HG02759 (cell line): ENCODE data around the gene MROH8.

Source experiments
- ATAC-seq: cut with Tn5 transposase; IDR thresholded peaks from one replicate; pipeline ENCODE4 v1.9.1; 2021; ENCODE audit warnings: mild to moderate bottlenecking, moderate library complexity; ENCODE audit not compliant: unreplicated experiment

The MROH8 gene

DNA sequence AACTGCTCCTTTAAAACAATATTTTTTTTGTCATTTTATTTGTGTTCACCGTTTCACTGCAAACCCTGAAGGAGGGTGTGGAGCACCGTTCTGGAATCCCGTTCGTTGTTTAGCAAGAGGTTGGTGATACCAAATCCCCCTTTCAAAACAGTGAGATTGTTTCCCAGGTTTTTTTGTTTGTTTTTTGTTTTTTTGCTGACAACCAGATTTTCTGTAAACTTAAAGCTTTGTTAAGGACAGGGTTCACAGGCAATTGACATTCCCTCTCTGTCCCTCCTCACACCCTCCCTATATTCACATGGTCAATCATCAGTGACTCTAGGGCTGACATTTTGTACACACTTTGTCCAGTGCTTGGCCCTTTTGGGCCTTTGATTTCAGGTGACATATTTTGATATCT is 21.0 kb upstream of the MROH8 start:
- ATAC-seq = no peak

DNA sequence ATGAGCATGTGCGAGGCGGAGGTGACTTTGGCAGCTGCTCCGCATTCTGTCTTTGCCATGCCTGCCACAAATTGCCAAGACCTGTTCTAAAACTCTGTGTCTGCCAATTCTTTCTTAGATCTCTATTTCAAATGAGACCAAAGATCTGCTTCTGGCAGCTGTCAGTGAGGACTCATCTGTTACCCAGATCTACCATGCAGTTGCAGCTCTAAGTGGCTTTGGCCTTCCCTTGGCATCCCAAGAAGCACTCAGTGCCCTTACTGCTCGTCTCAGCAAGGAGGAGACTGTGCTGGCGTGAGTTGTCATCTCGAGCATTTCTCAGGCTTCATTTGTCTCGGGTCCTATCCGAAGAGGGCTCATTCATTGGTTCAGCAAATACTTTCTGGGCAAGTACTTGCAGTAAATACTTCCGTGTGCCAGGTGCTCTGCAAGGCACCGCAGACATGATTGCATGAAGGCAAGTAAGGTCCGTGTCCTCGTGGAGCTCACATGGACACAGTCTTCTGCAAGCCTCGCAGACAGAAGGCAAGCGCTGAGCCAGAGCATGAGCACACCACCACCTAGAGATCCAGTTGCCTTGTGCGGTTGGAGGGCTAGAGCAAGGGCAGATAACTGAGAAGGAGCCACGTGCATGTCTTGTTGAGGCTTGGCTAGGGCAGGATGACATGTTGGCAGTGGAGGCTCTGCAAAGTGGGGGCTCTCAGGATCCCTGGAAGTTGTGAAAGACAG is 19.7 kb upstream of the MROH8 start:
- ATAC-seq = no peak

DNA sequence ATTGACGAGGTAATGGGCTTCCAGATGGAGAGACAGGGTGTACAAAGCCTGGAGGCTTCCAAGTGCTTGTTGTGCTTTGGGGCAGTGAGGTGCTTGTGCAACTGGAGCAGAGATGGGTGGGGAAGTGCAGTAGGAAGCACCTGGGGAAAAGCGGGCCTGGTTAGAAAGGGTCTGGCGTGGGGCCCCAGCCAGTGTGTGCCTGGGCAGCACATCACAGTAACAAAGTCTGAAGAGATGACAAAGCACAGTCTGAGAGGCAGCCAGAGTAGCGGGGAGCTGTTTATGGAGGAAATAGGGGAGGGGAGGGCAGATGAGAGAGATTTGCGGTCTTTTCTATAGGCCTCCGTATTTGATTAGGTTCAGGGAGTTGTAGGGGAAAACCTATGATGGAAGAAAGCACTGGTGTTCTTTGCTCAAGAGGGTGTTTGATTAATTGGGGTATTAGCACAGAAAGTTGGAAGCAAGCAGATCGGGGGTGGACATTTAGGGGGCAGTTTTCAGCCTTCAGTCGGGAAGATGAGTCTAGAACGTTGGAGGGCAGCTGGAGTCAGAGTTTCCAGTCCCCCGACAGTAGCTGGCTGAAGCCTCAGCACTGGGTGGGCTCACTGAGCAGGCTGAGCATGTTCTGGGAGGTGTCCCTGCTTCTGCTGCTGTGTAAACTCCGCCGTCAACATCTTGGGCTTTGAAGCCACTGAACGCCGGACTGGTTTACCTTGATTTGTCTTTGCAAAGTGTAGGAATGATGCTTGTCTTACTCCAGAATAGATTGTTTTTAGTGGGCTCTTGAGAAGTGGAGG is 15.5 kb upstream of the MROH8 start:
- no peak for ATAC-seq

DNA sequence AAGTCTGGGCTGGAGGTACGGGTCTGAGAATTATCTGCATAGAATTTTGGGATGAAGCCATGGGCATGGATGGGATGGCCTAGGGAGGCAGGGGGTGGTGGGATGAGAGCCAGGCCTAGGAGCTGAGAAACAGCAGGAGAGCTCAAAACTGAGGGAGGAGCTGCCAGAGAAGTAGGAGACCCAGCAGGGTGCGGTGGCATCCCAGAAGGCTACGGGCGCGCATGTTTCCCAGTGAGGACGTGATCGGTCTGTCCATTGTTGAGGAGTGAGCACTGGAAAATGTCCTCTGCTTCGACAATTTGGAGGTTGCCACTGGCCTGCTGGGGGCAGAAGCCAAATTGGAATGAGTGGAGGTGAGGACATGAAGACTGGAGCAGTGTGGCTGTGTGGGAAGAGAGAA is 14.5 kb upstream of the MROH8 start:
- no peak for ATAC-seq

GRCh38 chr20:37193226-37193625 is 13.9 kb upstream of the MROH8 start:
- ATAC-seq = no peak

DNA sequence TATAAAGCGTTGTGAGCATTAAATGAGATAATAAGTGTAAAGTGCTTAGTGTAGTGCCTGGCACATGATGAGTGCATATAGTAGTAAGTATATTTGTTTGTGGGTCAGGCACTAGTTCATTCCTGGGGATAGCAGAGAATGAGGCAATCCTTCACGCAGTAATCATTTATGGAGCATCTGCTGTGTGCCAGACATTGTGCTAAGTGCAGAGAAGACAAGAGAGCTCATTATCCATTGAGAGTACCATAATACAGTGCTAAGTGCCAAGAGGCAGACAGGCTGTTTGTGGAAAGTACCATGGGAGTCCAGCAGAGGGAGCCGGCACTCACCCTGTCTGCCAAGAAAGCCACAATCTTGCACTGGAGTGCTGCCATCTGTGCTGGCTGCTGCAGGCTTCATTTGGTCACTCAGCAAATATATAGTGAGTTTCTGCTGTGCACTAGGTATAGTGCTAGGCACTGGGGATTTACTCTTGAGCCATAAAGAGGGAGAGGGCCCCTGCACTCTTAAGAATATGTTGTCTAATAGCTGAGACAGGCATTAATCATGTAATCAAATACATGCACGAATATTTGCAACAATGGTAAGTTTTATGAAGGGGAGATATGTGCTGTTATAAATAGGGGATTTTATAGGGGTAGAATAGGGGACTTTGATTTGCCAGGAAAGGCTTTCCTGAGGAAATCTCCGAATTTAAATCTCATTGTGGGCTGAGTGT is 12.9 kb upstream of the MROH8 start:
- ATAC-seq = peak; percentile 69

DNA sequence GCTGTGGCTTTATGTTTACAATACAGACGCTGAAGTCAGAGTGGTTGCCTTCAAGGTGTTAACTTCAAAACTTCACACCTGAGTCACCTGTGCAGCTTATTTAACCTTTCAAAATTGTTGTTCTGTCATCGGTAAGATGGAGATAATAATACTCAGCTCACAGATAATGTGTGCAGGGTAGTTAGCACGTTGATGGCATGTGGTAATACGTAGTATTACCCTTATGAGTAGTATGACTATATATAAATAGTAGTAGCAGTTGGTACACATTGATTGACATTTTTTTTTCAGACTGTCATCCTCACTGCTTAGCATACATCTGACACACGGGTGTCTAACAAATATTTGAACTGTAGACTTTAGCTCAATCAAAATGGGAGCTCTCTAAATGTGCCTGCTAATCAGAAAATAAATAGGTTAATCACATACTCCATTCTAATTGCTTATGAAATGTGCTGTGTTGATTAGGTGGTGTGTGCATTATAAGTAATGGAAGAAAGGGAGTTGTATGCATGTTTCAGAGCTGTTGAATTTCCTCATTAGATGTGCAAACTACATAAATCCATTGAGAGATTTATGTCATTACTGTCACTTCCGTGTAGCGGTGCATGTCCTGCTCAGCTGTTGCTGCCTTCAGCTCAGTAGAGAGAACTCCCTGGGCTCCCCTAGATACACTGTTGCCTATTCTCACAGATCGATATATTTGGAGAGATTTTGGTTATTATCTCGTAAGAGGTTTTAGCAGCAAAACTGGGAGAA is 11.2 kb upstream of the MROH8 start:
- ATAC-seq = no peak

- ATAC-seq = no peak
Measured at GRCh38 chr20:37189416-37190016, 10.2 kb upstream of the MROH8 start.

DNA sequence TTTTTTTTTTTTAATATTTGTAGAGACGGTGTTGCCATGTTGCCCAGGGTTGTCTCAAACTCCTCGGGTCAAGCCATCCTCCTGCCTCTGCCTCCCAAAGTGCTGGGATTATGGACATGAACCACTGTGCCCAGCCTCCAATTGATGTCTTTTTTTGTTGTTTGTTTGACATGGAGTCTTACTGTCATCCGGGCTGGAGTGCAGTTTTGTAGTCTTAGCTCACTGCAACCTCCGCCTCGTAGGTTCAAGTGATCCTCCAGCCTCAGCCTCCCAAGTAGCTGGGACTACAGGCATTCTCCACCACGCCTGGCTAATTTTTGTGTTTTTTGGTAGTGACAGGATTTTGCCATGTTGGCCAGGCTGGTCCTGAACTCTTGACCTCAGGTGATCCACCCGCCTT is 9.4 kb upstream of the MROH8 start:
- no peak for ATAC-seq

GRCh38 chr20:37185686-37186085 is 6.3 kb upstream of the MROH8 start:
- ATAC-seq = no peak

DNA sequence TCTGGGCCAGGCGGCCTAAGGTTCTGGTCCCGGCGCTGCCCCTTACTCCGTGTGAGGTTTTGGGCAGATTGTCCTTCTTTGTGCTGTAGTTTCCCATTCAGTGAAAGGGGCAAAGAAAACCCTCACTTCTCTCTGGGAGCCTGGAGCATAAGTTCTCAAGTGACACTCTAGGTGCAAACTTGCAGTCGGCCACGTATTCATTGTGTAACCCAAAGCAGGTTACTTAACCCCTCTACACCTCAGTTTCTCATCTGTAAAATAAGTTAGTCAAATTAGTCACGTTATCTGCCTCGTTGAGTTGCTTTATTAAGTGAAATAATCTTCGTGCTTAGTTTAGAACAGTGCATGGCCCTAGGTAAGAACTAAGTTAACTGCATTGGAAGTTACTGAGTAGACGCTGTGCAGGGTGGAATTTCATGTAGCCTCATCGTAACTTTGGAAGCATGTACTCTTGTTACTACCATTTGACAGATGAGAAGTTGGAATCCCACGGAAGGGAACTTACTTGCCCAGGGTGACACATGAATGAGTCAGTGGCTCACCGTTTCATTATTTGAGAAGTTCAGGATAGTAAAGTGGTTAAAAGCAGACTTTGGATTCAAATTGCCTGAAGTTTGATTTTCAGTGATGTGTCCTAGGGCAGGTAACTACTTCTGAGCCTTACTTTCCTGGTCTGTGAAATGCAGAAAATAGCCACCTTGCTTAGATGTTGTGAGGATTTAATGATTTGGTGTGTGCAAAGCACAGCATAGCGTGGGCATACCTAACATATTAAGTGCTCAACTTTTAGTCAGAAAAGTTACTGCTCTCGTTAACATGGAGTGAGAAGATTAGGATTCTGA is 556 bp upstream of the MROH8 start:
- ATAC-seq = no peak

- no peak for ATAC-seq
Measured at GRCh38 chr20:37172836-37173235, 6.5 kb downstream of the MROH8 start.

- ATAC-seq = no peak
Measured at GRCh38 chr20:37166867-37167266, 12.5 kb downstream of the MROH8 start.

GRCh38 chr20:37165031-37165430 is 14.3 kb downstream of the MROH8 start:
- no peak for ATAC-seq

DNA sequence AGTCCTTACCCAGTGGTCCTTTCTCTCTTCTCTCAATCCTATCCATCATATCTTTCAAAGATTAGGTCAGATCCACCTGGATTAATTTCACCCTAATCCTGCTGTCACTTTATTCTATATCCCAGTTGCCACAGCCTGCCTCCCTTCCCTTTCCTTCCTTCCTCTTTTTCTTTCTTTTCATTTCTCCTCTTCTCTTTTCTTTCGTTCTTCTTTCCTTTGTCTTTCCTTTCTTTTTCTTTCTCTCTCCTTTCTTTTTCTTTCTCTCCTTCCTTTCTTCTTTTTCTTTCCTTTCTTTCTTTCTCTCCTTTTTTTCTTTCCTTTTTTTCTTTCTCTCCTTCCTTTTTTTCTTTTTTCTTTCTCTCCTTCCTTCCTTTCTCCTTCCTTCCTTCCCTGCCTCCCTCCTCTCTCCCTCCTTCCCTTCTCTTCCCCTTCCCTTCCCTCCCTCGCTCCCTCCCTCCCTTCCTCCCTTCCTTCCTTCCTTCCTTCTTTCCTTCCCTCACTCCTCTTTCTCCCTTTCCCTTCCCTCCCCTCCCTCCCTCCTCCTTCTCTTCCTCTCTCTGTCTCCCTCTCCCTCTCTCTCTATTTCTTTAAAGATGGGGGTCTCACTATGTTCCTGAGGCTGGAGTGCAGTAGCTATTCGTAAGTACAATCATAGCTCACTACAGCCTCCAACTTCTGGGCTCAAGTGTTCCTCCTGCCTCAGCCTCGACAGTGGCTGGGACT is 15.4 kb downstream of the MROH8 start:
- ATAC-seq = no peak

- no peak for ATAC-seq
Measured at GRCh38 chr20:37162646-37163045, 16.7 kb downstream of the MROH8 start.

DNA sequence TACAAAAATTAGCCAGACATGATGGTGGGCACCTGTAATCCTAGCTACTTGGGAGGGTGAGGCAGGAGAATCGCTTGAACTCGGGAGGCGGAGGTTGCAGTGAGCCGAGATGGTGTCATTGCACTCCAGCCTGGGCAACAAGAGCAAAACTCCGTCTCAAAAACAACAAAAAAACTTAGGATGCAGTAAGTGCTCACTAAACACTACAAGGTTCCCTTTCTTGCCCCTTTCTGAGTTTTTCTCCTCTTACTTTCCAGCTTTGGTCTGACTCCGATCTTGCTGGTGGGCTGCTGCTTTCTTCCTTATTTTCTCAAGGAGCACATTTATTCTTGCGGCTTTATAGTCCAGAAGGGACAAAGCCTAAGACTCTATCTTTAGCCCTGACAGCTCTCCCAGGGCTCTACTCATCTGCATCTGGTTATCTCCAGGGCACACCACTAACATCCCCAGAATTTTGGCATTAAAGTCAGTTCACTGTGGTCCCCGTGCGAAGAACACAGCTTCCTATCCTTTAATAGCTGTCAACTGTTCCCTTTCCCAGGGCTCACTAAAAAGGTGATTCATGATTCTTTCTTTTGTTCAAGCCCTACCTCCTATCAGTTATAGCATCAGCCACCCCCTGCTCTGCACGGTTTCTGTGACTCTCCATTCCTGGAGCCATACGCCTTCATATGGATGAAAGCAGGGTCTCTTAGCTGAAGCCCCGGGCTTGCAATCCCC is 17.4 kb downstream of the MROH8 start:
- ATAC-seq = no peak

DNA sequence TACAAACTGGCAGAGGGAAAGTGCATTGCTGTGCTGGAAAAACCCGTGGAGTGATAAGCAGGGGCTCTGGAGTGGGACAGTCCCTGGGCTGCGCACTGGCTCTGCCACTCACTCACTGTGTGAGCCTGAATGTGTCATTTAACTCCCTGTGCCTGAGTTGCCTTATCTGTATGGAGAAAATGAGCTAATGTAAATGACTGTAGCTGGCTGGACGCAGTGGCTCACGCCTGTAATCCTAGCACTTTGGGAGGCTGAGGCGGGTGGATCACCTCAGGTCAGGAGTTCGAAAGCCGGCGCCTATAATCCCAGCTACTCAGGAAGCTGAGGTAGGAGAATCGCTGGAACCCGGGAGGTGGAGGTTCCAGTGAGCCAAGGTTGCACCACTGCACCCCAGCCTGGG is 18.7 kb downstream of the MROH8 start:
- ATAC-seq = no peak

DNA sequence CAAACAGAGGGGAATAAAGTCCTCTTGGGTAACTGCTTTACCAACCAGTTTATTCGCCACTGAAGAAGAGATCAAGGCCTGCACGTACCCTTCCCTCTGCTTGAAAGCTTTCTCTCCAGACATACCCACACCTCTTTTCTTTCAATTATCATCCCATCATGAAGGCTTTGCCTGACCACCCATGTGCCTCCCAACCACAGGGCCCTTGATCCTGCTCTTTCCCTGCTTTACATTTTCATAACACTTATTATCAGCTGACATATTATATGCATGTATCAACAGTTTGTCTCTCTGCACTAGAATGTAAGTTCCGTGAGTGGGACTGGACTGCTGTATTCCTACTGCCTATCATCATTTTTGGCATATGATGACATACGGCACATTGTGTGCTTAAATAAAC is 21.1 kb downstream of the MROH8 start:
- ATAC-seq = no peak
